HG02588 (cell line): ENCODE measurements around the gene PPARG.

ENCODE experiments used
- ATAC-seq: cut with Tn5 transposase; IDR thresholded peaks from one replicate; pipeline ENCODE4 v1.9.1; 2021; ENCODE audit warnings: mild to moderate bottlenecking, moderate library complexity; ENCODE audit not compliant: unreplicated experiment

The PPARG gene

DNA sequence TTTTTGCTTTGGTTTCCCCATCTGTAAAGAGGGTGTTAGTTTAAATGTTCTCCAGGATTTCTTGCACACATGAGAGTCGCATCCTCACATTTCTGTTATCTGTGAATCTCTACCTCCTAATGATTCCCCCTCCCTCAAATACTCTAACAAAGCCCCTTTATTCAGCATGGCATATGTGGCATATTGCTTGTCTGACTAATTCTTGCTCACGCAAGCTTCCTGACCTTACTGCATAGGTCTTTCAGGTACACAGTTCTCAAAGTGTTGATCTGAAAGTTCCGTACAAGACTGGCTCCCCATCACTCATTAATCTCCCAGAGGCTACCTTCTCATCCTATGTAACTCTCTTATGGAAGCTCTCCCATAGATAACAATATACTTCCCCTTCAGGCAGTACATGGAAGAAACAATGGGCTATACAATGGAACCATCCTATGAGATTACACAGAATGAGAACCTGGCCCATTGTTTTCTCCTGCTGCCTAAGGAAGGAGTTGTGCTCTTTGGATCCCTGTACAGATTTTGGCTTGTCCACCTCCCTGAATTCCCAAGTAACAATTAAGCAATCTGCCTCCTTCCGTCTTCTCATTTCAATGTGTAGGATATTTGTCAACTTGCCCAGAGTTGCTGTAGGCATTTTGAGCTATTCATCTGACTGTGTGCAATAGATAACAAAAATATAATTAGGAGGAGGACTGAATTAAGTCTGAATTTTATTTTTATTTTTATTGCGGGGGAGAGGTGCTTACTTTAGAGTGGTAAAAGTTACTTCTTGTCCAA is 51.0 kb downstream of the PPARG start:
- no peak for ATAC-seq

DNA sequence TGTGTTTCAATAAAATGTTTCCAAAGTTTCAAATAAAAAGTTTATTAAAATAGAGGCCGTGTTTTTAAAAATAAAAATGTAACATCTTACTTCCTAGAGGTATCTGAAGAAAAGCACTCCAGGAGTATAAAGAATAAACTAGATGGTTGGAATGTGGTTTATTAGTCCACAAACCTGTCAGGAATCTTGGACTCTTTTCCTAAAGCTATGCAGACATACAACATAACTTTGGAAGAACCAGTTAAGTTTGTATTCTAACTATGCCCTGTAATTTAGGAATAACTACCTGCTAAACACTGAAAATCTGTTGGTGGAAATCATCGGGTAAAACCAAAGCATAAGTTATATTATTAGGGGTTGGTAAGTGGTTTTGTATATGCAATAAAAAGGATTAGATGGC is 51.6 kb downstream of the PPARG start:
- no peak for ATAC-seq

DNA sequence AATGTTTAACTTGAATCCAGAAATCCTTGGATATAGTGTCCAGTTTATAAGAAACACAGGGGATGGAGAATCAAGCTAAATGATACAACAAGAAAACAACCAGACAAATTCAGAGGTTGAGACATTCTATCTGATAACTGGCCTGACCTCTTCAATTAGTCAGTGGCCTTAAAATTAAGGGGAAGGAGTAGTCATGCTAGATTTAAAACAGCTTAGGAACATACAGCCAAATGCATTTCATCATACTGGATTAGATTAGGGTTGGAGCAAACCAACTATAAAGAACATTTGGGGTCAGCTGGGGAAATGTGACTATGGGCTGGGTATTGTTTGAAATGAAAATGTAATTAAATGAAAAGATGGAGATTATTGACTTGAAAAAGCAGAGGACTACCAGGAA is 53.3 kb downstream of the PPARG start:
- no peak for ATAC-seq

DNA sequence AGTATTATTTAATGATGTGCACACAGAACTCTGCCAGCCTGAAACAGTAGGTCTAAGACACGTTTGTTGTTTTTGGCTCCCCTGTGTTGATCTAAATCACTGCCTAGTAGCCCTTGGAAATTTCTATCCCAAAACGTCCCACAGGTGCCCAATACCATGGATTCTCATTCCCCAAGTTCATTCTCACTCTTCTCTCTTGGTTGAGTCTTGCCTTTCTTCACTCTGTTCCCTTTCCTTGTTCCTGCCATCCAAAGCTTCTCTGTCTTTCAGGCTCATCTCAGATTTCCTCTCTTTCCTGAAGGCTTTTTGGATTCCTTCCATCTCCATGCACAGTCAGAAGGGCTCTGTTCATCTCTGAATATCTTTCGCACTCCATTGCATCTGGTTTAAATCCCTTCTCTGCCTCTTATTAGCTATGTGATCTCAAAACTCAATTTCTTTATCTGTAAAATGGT is 54.2 kb downstream of the PPARG start:
- no peak for ATAC-seq

DNA sequence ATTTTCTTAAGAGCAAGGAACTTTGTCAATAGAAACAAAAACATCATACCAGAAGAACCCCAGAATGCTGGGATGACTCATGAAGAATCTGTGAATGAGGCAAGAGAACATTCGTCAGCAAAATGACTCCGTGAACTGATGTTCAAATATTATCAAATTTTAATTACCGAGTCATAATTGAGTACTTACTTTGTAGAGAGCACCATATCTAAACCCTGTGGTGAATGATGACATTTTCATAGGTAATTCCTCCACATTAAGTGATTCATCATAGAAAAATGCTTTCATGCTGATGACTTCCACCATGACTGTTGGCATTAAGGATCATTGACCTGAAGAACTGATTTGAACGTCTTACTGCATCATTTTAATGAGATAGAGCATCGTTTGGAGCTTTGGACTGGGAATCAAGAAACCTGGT is 56.3 kb downstream of the PPARG start:
- ATAC-seq = no peak

DNA sequence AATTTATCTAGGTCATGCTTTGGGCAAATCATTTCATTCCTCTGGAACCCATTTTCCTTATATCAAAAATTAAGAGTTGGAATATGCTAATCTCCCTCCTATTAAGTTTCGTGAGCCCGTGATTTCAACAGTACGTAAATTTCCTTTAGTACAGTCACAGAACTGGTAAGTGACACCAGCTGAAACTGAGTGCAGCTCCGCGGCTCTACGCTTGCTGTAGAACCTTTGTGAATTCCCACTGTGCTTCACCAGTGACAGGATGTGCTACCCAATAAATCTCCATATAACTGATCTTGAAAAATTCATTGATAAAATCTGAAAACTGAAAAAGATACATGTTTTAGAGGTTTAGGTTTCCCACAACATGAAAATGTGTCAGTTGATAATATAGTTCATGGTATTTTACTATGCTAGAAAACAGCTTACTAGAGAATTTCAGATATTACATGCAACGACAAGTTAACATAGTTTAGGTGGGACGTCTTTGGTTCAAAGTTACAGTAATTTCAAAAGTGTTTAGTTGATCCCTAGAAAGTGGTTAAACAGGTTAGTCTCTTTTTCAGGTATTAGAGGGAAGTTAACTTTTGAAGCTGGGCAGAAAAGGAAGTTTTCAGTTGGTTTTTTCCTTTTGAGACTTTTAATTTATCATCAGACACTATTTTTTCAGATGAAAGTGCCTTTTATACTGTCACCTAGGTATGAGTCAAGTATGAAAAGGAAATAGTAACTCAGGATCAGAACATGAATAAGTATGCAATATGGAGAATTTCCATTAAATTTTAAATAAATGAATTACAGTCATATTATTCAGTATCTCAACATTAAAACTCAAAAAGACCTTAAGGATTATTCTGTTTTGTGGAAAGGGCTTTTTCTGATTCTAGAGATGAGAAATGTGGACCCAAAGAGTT is 57.0 kb downstream of the PPARG start:
- ATAC-seq = no peak

DNA sequence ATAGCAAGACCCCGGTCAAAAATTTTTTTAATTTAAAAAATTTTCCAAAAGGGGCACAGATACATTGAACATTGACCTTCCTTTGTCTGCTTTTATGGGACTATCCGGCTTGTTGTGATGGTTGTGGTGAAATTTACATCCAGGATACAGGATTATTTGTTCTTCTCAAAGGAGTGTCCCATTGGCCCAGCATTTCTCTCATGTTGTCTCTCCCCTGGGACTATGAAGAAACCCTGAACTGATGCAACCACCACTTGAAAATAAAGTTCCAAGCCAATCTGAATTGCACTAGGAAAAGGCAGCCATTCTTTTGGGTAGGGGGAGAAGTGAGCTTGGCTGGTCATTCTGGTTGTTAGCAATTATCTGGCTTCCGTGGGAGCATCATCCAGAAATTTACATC is 58.4 kb downstream of the PPARG start:
- no peak for ATAC-seq

DNA sequence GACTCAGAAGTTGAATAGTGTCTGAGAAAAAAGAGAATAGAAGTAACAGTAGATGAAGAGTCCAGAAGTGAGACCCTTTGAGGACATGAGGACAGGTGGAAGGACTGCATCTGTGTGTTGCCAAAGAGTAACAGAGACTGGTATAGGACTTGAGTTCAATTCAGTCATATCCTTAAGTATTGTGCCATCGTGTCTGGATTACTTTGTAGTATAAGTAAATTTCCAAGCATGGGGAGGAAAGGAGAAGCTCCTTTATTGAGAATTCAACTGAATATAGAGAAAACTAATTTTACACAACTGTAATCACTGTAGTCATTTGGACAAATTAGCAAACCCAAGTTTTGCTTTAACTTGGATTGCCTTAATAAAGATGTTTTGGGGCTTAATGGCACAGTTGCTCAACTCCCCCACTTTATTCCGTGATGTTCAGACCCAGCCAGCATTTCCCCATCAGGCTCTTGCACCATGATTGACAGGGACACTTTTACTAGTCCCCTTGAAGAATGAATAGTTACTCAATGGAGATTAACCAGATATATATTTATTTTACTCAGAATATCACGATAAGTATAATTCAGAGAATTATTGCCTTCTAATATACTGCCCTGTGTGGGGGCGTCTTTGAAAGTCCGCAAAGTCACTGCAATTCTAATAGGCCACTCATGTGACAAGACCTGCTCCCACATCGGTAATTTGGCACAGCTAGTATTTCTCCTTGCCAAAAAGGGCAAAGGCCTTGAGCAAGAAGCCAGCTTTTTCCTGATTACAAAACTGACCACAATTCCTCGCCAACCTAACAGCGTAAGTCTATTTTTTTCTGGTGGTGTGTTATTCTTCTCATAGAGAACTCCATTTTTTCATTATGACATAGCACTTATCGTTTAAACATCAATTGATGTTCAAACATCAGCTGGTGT is 61.3 kb downstream of the PPARG start:
- no peak for ATAC-seq

DNA sequence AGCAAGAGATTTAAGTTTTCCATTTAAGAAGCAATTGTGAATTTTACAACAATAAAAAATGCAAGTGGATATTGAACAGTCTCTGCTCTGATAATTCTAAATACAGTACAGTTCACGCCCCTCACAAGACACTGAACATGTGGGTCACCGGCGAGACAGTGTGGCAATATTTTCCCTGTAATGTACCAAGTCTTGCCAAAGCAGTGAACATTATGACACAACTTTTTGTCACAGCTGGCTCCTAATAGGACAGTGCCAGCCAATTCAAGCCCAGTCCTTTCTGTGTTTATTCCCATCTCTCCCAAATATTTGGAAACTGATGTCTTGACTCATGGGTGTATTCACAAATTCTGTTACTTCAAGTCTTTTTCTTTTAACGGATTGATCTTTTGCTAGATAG is 62.3 kb downstream of the PPARG start:
- ATAC-seq = no peak

DNA sequence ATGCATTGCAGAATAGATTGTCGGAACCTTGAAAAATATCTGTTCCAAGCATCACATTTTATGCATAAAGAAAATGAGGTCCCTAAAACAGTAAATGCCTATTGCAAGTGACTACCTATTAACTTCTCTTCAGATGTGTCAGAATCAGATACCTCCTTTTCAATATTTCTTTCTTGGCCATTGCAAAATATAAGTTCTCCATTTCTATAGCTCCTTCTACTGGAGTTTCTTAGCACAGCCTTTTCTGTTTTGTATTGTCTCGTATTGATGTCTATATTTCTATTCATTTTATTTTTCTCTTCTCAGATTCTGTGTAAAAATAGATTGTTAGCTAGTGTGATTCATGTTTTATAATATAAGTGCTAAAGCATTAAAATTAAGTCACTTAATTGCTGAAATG is 63.4 kb downstream of the PPARG start:
- no peak for ATAC-seq

DNA sequence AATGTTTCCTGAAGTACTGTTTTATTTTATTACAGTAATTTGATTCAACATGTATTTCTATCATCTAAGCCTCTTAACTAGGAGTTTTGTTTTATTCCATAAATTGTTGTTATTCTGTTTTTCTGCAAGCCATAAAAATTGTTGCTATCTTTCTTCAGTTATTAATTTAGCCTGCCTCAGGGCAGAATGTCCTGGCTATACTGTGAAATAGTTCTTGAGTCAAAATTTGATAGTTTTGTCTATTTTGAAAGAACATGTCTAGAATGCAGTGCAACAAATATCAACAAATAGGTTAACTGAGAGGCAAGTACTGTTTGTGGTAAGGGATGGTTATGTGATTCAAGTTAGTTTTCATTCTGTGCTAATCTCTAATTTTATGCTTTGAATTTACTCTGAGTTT is 63.9 kb downstream of the PPARG start:
- ATAC-seq = no peak

DNA sequence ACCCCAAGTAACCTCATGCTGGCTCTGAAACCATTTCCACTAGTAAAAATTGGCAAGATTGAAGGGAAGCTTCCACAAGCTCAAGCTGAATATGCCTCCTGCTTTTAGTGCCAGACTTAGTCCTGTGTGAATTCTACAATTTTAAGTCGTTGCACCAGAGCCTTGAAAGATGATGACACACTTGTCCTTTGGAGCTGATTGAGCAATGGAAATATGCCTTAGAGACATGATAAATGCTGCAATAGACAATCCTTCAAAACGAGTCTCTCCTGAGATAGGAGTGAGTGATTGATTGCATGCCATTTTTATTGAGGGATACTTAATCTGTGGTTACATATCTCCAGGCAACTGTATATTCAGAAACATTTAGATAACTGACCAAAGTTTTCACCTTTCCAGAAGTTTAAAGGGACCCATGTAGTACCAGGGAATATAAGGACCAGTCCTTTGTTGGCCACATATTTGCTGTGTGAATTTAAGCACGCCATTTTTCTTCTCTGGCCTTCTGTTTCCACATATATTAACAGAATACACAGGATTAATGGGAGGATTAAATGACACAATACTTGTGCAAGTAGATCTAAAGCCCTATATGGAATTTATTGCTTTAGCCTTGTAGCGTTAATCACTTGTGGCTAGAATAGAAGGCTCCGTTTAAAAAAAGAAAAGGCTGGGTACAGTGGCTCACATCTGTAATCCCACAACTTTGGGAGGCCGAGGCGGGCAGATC is 65.1 kb downstream of the PPARG start:
- ATAC-seq = no peak

DNA sequence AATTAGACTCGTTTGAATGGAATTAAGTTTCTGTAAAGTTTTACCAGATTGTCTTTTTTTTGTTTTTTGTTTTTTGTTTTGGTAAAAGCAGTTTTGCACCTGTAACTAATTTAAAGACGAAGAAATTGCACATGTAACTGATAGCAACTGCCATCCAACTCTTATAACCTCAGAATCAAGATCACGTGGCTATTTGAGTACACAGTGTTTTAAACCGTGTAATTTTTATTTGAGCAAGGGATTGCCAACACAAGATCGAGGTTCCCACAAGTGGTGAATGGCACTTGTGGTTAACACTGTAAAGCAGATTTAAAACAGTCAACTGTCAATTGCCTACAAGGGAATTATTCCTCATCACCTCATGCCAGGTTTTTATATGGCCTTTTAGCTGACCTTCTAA is 67.3 kb downstream of the PPARG start:
- ATAC-seq = no peak

DNA sequence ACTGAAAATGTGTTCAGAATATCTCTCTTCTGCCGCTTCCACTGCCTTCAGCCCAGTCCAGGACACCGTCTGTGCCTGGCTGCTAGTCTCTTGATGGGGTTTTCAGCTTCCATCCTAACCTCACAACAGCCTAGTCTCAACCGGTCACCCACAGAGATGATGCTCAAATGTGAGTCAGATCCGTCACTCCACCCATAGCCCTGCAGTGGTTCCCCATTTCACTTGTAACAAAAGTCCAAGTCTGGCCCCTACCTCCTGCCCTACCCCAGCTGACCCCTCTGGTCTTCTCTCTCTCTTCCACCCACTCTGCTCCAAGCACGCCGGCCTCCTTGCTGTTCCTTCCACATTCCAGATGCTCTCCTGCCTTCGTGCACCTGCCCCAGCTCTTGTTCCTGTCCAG is 68.1 kb downstream of the PPARG start:
- no peak for ATAC-seq

DNA sequence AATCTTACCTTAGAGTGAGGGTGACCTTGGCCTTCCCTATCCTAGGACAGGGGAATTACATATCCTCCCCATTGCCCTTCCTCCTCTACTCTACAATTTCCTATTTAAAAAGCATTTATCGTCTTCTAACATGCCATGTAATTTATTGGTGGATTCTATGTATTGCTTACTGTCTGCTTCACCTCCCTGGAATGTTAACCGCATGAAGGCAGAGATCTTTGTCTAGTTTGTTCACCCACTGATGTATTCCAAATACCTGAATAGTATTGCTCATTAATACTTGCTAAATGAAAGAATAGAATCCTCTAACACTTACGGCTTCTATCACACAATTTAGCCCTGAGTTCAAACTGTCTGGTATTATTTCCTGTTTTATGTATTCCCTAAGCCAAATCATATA is 68.6 kb downstream of the PPARG start:
- ATAC-seq = no peak

DNA sequence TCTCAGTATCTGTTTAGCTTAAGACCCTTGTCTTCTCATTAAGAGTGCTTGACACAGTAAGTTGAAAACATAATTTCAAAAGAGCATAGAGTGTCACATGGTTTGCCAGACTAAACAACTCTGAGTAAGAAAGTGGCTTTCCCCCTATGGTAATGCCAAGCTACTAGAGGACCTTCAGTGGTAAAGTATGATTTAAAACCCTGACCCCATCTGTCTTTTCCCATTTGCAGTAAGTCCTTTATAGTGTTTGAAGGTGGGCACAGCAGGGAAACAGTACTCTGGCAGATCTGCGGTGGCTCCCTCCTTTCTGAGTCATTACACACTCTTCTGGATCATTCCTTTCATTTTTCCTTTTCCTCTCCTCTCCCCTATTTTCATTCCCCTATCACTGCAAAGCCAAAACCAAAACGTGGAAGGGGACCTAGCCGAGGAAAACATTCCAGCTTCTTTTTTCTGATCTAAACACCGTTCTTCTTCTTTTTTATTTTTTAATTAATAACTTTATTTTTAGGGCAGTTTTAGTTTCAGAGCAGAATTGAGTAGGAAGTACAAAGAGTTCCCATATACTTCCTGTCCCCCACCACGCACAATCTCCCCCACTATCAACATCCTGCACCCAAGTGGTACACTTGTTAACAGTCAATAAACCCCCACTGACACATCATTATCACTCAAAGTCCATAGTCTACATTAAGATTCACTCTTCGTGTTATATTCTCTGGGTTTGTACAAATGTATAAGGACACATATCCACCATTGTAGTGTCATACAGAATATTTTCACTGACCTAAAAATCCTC is 74.7 kb downstream of the PPARG start:
- no peak for ATAC-seq

DNA sequence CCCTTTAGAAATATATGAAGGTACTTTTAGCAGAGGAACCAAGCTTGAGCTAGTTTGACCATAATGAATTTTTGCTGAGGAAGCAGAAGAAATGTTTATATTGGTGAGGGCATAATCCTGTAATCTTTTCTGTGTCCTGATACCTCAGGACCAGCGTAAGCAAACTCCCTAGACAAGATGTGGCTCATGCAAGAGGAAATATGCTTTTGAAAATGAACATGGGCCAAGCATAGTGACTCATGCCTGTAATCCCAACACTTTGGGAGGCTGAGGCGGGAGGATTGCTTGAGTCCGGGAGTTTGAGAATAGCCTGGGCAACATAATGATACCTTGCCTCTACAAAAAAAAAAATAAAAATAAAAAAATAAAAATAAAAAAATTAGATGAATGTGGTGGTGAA is 78.5 kb downstream of the PPARG start:
- ATAC-seq = no peak

DNA sequence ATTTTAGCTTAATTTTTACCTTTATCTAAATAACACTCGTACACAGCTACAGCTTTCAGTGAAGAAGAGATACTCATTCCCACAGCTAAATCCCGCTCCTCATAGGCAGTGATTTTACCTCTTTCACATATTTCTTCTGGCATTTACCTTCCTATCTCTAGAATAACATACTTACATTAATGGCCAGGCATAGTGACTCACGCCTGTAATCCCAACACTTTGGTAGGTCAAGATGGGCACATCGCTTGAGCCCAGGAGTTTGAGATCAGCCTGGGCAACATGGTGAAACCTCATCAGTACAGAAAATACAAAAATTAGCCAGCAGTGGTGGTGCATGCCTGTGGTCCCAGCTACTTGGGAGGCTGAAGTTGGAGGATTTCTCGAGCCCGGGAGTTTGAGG is 80.2 kb downstream of the PPARG start:
- no peak for ATAC-seq

DNA sequence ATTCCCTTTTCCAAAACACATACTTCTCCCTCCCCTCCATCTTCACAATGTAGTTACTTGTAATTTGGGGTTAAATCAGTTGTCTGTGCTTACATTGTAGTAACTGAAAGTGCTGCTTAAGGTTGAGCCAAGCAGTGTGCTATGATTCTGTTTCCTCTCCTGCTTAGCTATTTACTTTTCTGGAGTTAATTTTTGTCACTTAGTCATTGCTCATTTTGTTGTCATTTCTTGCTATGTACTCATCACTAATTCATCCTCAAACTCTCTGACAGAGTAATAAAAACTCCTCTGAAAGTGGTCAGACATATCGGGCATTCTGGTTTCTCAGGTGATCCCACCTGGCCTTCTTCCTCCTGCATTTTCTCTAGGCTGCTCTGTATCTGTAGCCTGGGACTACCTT is 80.7 kb downstream of the PPARG start:
- no peak for ATAC-seq

DNA sequence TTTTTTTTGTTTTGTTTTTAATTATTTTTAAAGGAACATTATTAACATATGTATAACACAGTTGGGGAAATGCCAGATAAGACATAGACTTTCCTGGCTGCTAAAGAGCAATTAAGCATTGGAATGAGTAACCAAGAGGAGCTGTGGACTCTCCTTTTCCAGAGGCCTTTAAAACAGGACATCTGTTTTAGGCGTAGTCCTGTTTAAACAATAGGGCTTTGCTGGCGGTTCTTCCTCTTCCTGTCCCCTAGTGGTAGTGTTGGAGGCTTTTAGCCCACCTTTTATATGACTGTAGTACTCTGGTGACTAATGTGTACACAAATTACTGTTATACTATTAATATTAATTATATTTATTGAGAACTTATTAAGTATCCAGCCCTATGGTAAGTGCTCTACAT is 81.9 kb downstream of the PPARG start:
- ATAC-seq = no peak
